ENCODE measurements around the gene HNF1B.
"Not testable (repeated sequence)": the region's sequence is repeated elsewhere in the genome, so short reads cannot be mapped to it uniquely, and the experiment has no call there.

DNA sequence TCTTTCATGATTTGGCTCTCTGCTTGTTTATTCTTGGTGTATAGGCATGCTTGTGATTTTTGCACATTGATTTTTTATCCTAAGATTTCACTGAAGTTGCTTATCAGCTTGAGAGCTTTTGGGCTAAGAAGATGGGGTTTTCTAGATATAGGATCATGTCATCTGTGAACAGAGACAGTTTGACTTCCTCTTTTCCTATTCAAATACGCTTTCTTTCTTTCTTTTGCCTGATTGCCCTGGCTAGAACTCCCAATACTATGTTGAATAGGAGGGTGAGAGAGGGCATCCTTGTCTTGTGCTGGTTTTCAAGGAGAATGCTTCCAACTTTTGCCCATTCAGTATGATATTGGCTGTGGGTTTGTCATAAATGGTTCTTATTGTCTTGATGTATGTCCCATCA lies 37.6 kb upstream of the HNF1B start:
- TF ChIP-seq ZNF217 (IDR thresholded peaks at IDR 0.05); POLR2AphosphoS5 (IDR thresholded peaks at IDR 0.05; ENCODE audit: low read length); ZZZ3 (IDR thresholded peaks at IDR 0.05; ENCODE audit: control insufficient read depth, insufficient read length, low read depth); JUND (IDR thresholded peaks at IDR 0.05; ENCODE audit: low read depth, low read length); EZH2 (IDR thresholded peaks at IDR 0.05; ENCODE audit: borderline replicate concordance, control insufficient read depth, low read depth, low read length); RAD21 (IDR thresholded peaks at IDR 0.05; ENCODE audit: insufficient read depth, low read depth, low read length); NFYB (IDR thresholded peaks at IDR 0.05; ENCODE audit: insufficient read depth, low read depth, low read length); MXI1 (IDR thresholded peaks at IDR 0.05; ENCODE audit: low read depth, low read length); HDAC6 (IDR thresholded peaks at IDR 0.05; ENCODE audit: unreplicated experiment); SRF (IDR thresholded peaks at IDR 0.05; ENCODE audit: low read depth in 2 of 2, low read length in 2 of 2): not testable (repeated sequence)
- TF ChIP-seq, protein P1, sequence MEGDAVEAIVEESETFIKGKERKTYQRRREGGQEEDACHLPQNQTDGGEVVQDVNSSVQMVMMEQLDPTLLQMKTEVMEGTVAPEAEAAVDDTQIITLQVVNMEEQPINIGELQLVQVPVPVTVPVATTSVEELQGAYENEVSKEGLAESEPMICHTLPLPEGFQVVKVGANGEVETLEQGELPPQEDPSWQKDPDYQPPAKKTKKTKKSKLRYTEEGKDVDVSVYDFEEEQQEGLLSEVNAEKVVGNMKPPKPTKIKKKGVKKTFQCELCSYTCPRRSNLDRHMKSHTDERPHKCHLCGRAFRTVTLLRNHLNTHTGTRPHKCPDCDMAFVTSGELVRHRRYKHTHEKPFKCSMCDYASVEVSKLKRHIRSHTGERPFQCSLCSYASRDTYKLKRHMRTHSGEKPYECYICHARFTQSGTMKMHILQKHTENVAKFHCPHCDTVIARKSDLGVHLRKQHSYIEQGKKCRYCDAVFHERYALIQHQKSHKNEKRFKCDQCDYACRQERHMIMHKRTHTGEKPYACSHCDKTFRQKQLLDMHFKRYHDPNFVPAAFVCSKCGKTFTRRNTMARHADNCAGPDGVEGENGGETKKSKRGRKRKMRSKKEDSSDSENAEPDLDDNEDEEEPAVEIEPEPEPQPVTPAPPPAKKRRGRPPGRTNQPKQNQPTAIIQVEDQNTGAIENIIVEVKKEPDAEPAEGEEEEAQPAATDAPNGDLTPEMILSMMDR (IDR thresholded peaks at IDR 0.05 in 2 of 3, conservative IDR thresholded peaks at IDR 0.05 in 1 of 3; ENCODE audit: control insufficient read depth in 2 of 3, extremely low read depth in 1 of 3, insufficient read depth in 1 of 3, low read depth in 3 of 3, low read length in 3 of 3): not testable (repeated sequence)
- TF ChIP-seq, protein P2, sequence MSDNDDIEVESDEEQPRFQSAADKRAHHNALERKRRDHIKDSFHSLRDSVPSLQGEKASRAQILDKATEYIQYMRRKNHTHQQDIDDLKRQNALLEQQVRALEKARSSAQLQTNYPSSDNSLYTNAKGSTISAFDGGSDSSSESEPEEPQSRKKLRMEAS (IDR thresholded peaks at IDR 0.05; ENCODE audit: low read depth, low read length): not testable (repeated sequence)
- TF ChIP-seq, protein P3, sequence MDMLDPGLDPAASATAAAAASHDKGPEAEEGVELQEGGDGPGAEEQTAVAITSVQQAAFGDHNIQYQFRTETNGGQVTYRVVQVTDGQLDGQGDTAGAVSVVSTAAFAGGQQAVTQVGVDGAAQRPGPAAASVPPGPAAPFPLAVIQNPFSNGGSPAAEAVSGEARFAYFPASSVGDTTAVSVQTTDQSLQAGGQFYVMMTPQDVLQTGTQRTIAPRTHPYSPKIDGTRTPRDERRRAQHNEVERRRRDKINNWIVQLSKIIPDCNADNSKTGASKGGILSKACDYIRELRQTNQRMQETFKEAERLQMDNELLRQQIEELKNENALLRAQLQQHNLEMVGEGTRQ (IDR thresholded peaks at IDR 0.05; ENCODE audit: borderline replicate concordance, low read depth, low read length): not testable (repeated sequence)
